Hematopoietic multipotent progenitor cell treated with erythropoietin and hydrocortisone succinate and interleukin-3 and kit ligand, for 15 days (in vitro differentiated cells): ENCODE measurements around the gene AKT3.
"Not testable (repeated sequence)": the region's sequence is repeated elsewhere in the genome, so short reads cannot be mapped to it uniquely, and the experiment has no call there.

ENCODE experiments used
- DNase-seq: peaks from one replicate; pipeline ENCODE4 v3.0.0-alpha.2; 2015; ENCODE audit warnings: low spot score

AKT3 gene

GRCh38 chr1:243850202-243850451, at the start of gene AKT3:
TSS of gene AKT3 (minus strand) at chr1:243850243. CDS start at chr1:243843170, 7,073 bp downstream.
- peak; percentile 40 for DNase-seq

- no peak for DNase-seq
These were observed 48.2 kb upstream of the AKT3 start for GRCh38 chr1:243898278-243898677.

GRCh38 chr1:243896313-243896712, 46.3 kb upstream of the AKT3 start:
- DNase-seq, result no peak

- DNase-seq, result no peak
These were observed 42.4 kb upstream of the AKT3 start for GRCh38 chr1:243892456-243892855.

- DNase-seq, result no peak
These were observed 40.5 kb upstream of the AKT3 start for GRCh38 chr1:243890576-243890975.

GRCh38 chr1:243885806-243886205, 35.8 kb upstream of the AKT3 start:
- DNase-seq, result no peak

GRCh38 chr1:243884603-243885002, 34.6 kb upstream of the AKT3 start:
- no peak for DNase-seq

GRCh38 chr1:243883551-243883950, 33.5 kb upstream of the AKT3 start:
- DNase-seq, result no peak

- no peak for DNase-seq
These were observed 32.2 kb upstream of the AKT3 start for GRCh38 chr1:243882276-243882675.

- DNase-seq, result not testable (repeated sequence)
These were observed 27.0 kb upstream of the AKT3 start for GRCh38 chr1:243877058-243877457.

- DNase-seq, result no peak
These were observed 5.7 kb upstream of the AKT3 start for GRCh38 chr1:243855616-243856318.

GRCh38 chr1:243851765-243852164, 1.7 kb upstream of the AKT3 start:
- no peak for DNase-seq

- no peak for DNase-seq
These were observed 1.3 kb upstream of the AKT3 start for GRCh38 chr1:243851257-243851756.

- DNase-seq, result no peak
These were observed 611 bp upstream of the AKT3 start for GRCh38 chr1:243850452-243851256.

GRCh38 chr1:243849421-243850201, 432 bp downstream of the AKT3 start:
- DNase-seq, result no peak

GRCh38 chr1:243848858-243849420, 1.1 kb downstream of the AKT3 start:
- DNase-seq, result no peak

GRCh38 chr1:243848165-243848857, 1.7 kb downstream of the AKT3 start:
- no peak for DNase-seq

GRCh38 chr1:243846761-243847160, 3.3 kb downstream of the AKT3 start:
- DNase-seq, result no peak

GRCh38 chr1:243845888-243846287, 4.2 kb downstream of the AKT3 start:
- no peak for DNase-seq

- DNase-seq, result no peak
These were observed 5.9 kb downstream of the AKT3 start for GRCh38 chr1:243844186-243844585.

GRCh38 chr1:243842978-243843511, 7.0 kb downstream of the AKT3 start:
- DNase-seq, result no peak

- no peak for DNase-seq
These were observed 7.9 kb downstream of the AKT3 start for GRCh38 chr1:243842161-243842560.
